PC-3 (cell line): ENCODE data around the gene FSTL1. TPM values are rescaled to one million over a fixed set of nuclear protein-coding genes. Genes with fewer than 3 reads are reported as not detected.
A peak's percentile ranks its signal among the peaks of the same experiment; 100 is the strongest.

Experiments
- ATAC-seq: fragments of 200-7000 bp; cut with Tn5 transposase; 2 replicates; pipeline ENCODE4 v1.9.1; 2020; ENCODE audit warnings: mild to moderate bottlenecking, moderate library complexity
- BruUV-seq: library from RNA; stranded (reverse); fragments of 400-500 nt; replicated peaks from 2 replicates; lab custom pipeline; 2021; lab: Mats Ljungman, UMichigan
- CTCF ChIA-PET: fragments of 300-600 bp; sonication (Branson Sonifier 250); formaldehyde crosslinking; loops from one replicate; lab custom pipeline; 2022; ENCODE audit warnings: antibody characterized with exemption; lab: Charles Lee
- POLR2A ChIA-PET: fragments of 300-600 bp; sonication (Branson Sonifier 250); formaldehyde crosslinking; loops from one replicate; lab custom pipeline; 2022; ENCODE audit warnings: antibody characterized with exemption; ENCODE audit not compliant: unreplicated experiment; lab: Charles Lee
- DNase-seq: peaks from one replicate; pipeline ENCODE4 v3.0.0-alpha.2; 2015
- H2AFZ ChIP-seq: fragments of 300-600 bp; sonication (generic); 2 replicates; pipeline ENCODE4 v1.6.0; 2016; ENCODE audit warnings: antibody characterized with exemption, low read length
- H3F3A ChIP-seq: fragments of 300-600 bp; sonication (generic); one replicate; pipeline ENCODE4 v1.6.0; 2017; ENCODE audit warnings: antibody characterized with exemption, low read length, control low read depth, mild to moderate bottlenecking; ENCODE audit not compliant: unreplicated experiment
- H3K27ac ChIP-seq: fragments of 300-600 bp; sonication (generic); 2 replicates; pipeline ENCODE4 v1.5.1; 2016; ENCODE audit warnings: mild to moderate bottlenecking, low read length
- H3K27me3 ChIP-seq: fragments of 300-600 bp; sonication (generic); 2 replicates; pipeline ENCODE4 v1.6.1; 2016; ENCODE audit warnings: low read length, mixed read lengths
- H3K36me3 ChIP-seq: fragments of 300-600 bp; sonication (generic); 2 replicates; pipeline ENCODE4 v1.6.1; 2016; ENCODE audit warnings: low read depth, mixed run types, low read length, mixed read lengths
- H3K4me1 ChIP-seq: fragments of 300-600 bp; sonication (generic); 2 replicates; pipeline ENCODE4 v1.5.1; 2016; ENCODE audit warnings: low read length; ENCODE audit not compliant: insufficient read depth
- H3K4me2 ChIP-seq: fragments of 300-600 bp; sonication (generic); 2 replicates; pipeline ENCODE4 v1.6.0; 2016; ENCODE audit warnings: low read length
- H3K4me3 ChIP-seq: fragments of 300-600 bp; sonication (generic); 2 replicates; pipeline ENCODE4 v1.5.1; 2016; ENCODE audit warnings: mild to moderate bottlenecking, low read length, mixed read lengths
- H3K79me2 ChIP-seq: fragments of 300-600 bp; sonication (generic); 2 replicates; pipeline ENCODE4 v1.6.1; 2017; ENCODE audit warnings: low read length, mixed read lengths
- H3K9ac ChIP-seq: fragments of 300-600 bp; sonication (generic); 2 replicates; pipeline ENCODE4 v1.6.0; 2016; ENCODE audit warnings: mild to moderate bottlenecking, low read length
- H3K9me2 ChIP-seq: fragments of 300-600 bp; sonication (generic); replicated peaks from 2 replicates; pipeline ENCODE4 v1.6.1; 2016; ENCODE audit warnings: mixed run types, low read length, mixed read lengths
- H3K9me3 ChIP-seq: fragments of 300-600 bp; sonication (generic); 2 replicates; pipeline ENCODE4 v1.6.1; 2016; ENCODE audit warnings: low read length, mixed read lengths
- H4K20me1 ChIP-seq: fragments of 300-600 bp; sonication (generic); 2 replicates; pipeline ENCODE4 v1.6.1; 2016; ENCODE audit warnings: low read length, mixed read lengths
- EZH2 ChIP-seq: fragments of 300-600 bp; sonication (generic); IDR thresholded peaks from one replicate; pipeline ENCODE4 v1.6.1; 2017; ENCODE audit warnings: antibody characterized with exemption, mild to moderate bottlenecking, low read length; ENCODE audit not compliant: unreplicated experiment
- EZH2phosphoT487 ChIP-seq: fragments of 300-600 bp; sonication (generic); IDR thresholded peaks from 2 replicates; pipeline ENCODE4 v1.6.1; 2018; ENCODE audit warnings: mild to moderate bottlenecking, antibody characterized with exemption, low read length, borderline replicate concordance
- intact Hi-C: fragments of 100-400 bp; cut with micrococcal nuclease; formaldehyde crosslinking; loops from 2 replicates; pipeline ENCODE4 v1.9.0; 2023
- total RNA-seq: library from RNA; depleted of rRNA; stranded (reverse); fragments of >200 nt; gene quantifications from 2 replicates; pipeline ENCODE4 v1.2.3, GENCODE V29; 2014
- TF ChIP-seq, protein P1 (sequence below): fragments of 300-600 bp; sonication (generic); conservative IDR thresholded peaks from 2 replicates; pipeline ENCODE4 v1.5.1; 2017; ENCODE audit warnings: antibody characterized with exemption, low read depth, mild to moderate bottlenecking, low read length

Gene FSTL1
- total RNA-seq, 1 experiment from 2014 or later: 178 TPM

DNA sequence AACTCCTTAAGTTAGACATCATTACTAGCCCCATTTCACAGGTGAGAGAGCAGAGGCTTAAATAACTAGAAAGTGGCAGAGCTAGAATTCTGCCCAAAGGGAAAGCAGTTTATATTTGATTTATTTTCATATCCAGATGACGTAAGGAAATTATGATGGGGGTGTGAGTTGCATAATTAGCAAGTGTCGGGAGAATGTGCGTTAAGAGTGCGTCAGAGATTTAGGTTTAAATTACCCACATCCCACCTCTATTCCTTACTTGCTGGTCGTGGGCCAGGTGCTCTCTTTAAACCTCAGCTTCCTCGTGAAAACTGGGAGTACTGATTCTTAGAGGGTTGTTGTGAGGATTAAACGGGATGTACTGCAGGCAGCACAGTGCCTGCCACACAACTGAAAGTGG lies 32.3 kb downstream of the FSTL1 start:
- Histone ChIP-seq H3K4me2 (peak overlapping the region; percentile 81), H3K27ac (no peak overlapping the region), H4K20me1 (no peaks in the 10 kb centered on the region), H3K4me1 (peaks cover 24% of the 10 kb centered on the region), H2AFZ (peak overlapping the region; percentile 22; the same call in 1 of the 2 replicates), H3K36me3 (peaks cover 22% of the 10 kb centered on the region; the same call in 1 of the 2 replicates), H3K79me2 (no peaks in the 10 kb centered on the region), H3K27me3 (no peaks in the 10 kb centered on the region), H3K9me2 (no peaks in the 10 kb centered on the region), H3K4me3 (no peak overlapping the region), H3K9ac (no peak overlapping the region), H3F3A (no peaks in the 10 kb centered on the region), H3K9me3 (no peaks in the 10 kb centered on the region)
- ChIA-PET POLR2A (interaction anchor here (0.6 kb wide), 1 partner anchor 59 kb away, joined by 3 read pairs; no protein-coding TSS in a partner anchor), CTCF (interaction anchor here (0.5 to 2.9 kb wide), 11 partner anchors 17 to 384 kb away, joined by 3 to 67 read pairs (median 5); no protein-coding TSS in a partner anchor)
- ATAC-seq: no peak
- no peak for TF ChIP-seq EZH2
- TF ChIP-seq, protein P1, sequence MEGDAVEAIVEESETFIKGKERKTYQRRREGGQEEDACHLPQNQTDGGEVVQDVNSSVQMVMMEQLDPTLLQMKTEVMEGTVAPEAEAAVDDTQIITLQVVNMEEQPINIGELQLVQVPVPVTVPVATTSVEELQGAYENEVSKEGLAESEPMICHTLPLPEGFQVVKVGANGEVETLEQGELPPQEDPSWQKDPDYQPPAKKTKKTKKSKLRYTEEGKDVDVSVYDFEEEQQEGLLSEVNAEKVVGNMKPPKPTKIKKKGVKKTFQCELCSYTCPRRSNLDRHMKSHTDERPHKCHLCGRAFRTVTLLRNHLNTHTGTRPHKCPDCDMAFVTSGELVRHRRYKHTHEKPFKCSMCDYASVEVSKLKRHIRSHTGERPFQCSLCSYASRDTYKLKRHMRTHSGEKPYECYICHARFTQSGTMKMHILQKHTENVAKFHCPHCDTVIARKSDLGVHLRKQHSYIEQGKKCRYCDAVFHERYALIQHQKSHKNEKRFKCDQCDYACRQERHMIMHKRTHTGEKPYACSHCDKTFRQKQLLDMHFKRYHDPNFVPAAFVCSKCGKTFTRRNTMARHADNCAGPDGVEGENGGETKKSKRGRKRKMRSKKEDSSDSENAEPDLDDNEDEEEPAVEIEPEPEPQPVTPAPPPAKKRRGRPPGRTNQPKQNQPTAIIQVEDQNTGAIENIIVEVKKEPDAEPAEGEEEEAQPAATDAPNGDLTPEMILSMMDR: no peak
- no peak for TF ChIP-seq EZH2phosphoT487
- intact Hi-C loops: loop anchor here (2.0 to 5.0 kb wide), 3 partner anchors 24 to 379 kb away; partner anchors contain the start of genes GTF2E1 and RABL3
- DNase-seq: no peak
- no TSS peak for BruUV-seq

DNA sequence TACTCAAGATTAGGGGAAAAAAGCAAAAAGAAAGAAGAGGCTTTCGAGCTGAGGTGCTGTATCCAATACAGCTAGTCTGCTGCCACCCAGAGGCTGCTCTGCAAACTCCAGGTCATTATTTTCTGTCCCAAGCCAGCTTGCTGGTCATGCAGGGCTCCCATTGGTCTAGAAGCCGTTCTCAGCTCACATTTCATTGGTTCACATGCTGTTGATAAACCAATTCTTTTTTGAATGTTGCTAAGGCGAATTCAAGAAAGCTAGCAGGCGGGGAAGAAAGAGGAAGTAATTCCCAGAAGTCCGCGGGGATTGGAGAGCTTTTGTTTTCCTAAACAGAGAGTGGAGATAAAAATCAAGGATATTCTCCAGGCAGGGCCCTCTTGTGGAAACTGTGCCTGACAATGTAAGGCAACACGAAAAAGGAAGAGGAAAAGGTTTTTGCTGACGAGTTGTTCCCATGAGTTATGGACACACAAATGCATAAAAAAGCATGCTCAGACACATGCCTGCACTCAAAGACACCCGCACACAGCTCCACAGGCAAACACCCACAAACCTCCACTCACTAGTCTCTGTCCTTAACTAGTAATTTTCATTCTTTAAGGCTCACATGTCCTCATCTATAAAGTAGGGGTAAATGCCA lies 33.4 kb downstream of the FSTL1 start:
- Histone ChIP-seq H3K9me2 (no peaks in the 10 kb centered on the region), H3K4me1 (peaks cover 24% of the 10 kb centered on the region), H3K9me3 (no peaks in the 10 kb centered on the region), H3K36me3 (peaks cover 25% of the 10 kb centered on the region; the same call in 1 of the 2 replicates), H3K27me3 (no peaks in the 10 kb centered on the region), H3K4me3 (peak overlapping the region; percentile 57), H3K79me2 (no peaks in the 10 kb centered on the region), H3K9ac (peak overlapping the region; percentile 44), H3K27ac (peak overlapping the region; percentile 56), H3F3A (no peaks in the 10 kb centered on the region), H4K20me1 (no peaks in the 10 kb centered on the region), H3K4me2 (peak overlapping the region; percentile 81), H2AFZ (peak overlapping the region; percentile 81)
- peak; percentile 99 for DNase-seq
- intact Hi-C loops: loop anchor here (1.0 to 5.0 kb wide), 6 partner anchors 31 to 380 kb away; partner anchors contain the start of genes GTF2E1, LRRC58, NDUFB4 and RABL3
- ATAC-seq: peak; percentile 84
- BruUV-seq: no TSS peak
- CTCF ChIA-PET: interaction anchor here (0.5 to 2.9 kb wide), 20 partner anchors 18 to 1933 kb away, joined by 3 to 67 read pairs (median 6); partner anchors contain the start of genes FSTL1, LRRC58 and NDUFB4
- POLR2A ChIA-PET: interaction anchor here (0.6 to 0.9 kb wide), 3 partner anchors 58 to 142 kb away, joined by 3 to 5 read pairs (median 4); no protein-coding TSS in a partner anchor
- TF ChIP-seq, protein P1: peak; percentile 97
- TF ChIP-seq EZH2: no peak
